ENCODE results near the gene WDR74. TPM values are rescaled to one million over a fixed set of nuclear protein-coding genes. Genes with fewer than 3 reads are reported as not detected.

Gene WDR74
- total and polyA plus RNA-seq, 9 of the 15 experiments (the other 6 are each of a cell fraction or from before 2014, with no cell fraction given), result 32.7 to 210 (median 114) TPM

- TF ChIP-seq SNRNP70 (optimal IDR thresholded peaks at IDR 0.05; ENCODE audit: low read depth, low read length) (no peak), ZKSCAN3 (CRISPR knock-in tag; IDR thresholded peaks at IDR 0.05) (no peak), PRDM10 (IDR thresholded peaks at IDR 0.05; ENCODE audit: partially characterized antibody) (no peak), ZNF277 (CRISPR knock-in tag; IDR thresholded peaks at IDR 0.05; ENCODE audit: borderline replicate concordance) (no peak), KDM1A (IDR thresholded peaks at IDR 0.05) (no peak), HMGN3 (IDR thresholded peaks at IDR 0.05; ENCODE audit: borderline replicate concordance, extremely low read depth, insufficient read length, low read depth, low read length) (peak; percentile 93), SP1 (CRISPR knock-in tag; IDR thresholded peaks at IDR 0.05) (peak; percentile 99), PHF21A (IDR thresholded peaks at IDR 0.05; ENCODE audit: borderline replicate concordance, low read depth) (no peak), SAFB (IDR thresholded peaks at IDR 0.05; ENCODE audit: borderline replicate concordance, low read depth, low read length) (no peak), ZNF324 (CRISPR knock-in tag; IDR thresholded peaks at IDR 0.05) (no peak), NR2C1 (IDR thresholded peaks at IDR 0.05) (no peak), NR2C1 (tag; IDR thresholded peaks at IDR 0.05) (no peak), STAT6 (CRISPR knock-in tag; IDR thresholded peaks at IDR 0.05) (peak; percentile 93; the same call in 1 of the 2 replicates), CGGBP1 (CRISPR knock-in tag; IDR thresholded peaks at IDR 0.05) (peak; percentile 90; the same call in 1 of the 2 replicates), ZNF263 (CRISPR knock-in tag; IDR thresholded peaks at IDR 0.05; ENCODE audit: borderline replicate concordance) (peak; percentile 74), ARNT (IDR thresholded peaks at IDR 0.05) (no peak), ZNF197 (CRISPR knock-in tag; IDR thresholded peaks at IDR 0.05; ENCODE audit: low read depth) (no peak), DLX4 (CRISPR knock-in tag; IDR thresholded peaks at IDR 0.05) (no peak)
Measured at GRCh38 chr11:62805076-62805892, 34.1 kb downstream of the WDR74 start, which contains the start of gene NXF1 (continued).

All from K562 (cell line).